GM23248 (cell line): ENCODE results near the gene SASS6.

ENCODE experiments used
- EZH2 ChIP-seq: fragments of 200-600 bp; sonication (generic); IDR thresholded peaks from 2 replicates; pipeline ENCODE4 v1.6.1; 2018; ENCODE audit warnings: antibody characterized with exemption, mild to moderate bottlenecking; ENCODE audit not compliant: insufficient read depth, poor library complexity, severe bottlenecking
- EZH2phosphoT487 ChIP-seq: fragments of 200-600 bp; sonication (generic); IDR thresholded peaks from 2 replicates; pipeline ENCODE4 v1.6.1; 2018; ENCODE audit warnings: antibody characterized with exemption, moderate library complexity, mild to moderate bottlenecking, low read depth; ENCODE audit not compliant: insufficient read depth

- no peak for TF ChIP-seq EZH2
- TF ChIP-seq EZH2phosphoT487 = no peak
Observed at GRCh38 chr1:100178091-100178490, 45.4 kb upstream of the SASS6 start, which contains the start of gene LRRC39.
